Endothelial cell of umbilical vein (primary cell): ENCODE results near the gene BRD2. TPM values are rescaled to one million over a fixed set of nuclear protein-coding genes. Genes with fewer than 3 reads are reported as not detected.

Experiments used
- BruUV-seq: library from RNA; stranded (reverse); fragments of 400-500 nt; replicated peaks from 2 replicates; lab custom pipeline; 2021; lab: Mats Ljungman, UMichigan
- CTCF ChIA-PET: fragments of 300-600, 350-600 bp; sonication (Branson Sonifier 250); formaldehyde crosslinking; loops from one replicate; lab custom pipeline; 2021; ENCODE audit warnings: antibody characterized with exemption, inconsistent platforms; lab: Charles Lee
- POLR2A ChIA-PET: fragments of 300-600, 350-600 bp; sonication (Branson Sonifier 250); formaldehyde crosslinking; loops from one replicate; lab custom pipeline; 2021; ENCODE audit warnings: antibody characterized with exemption, inconsistent platforms; lab: Charles Lee
- DNase-seq: peaks from one replicate; pipeline ENCODE4 v3.0.0-alpha.2; 2011; ENCODE audit warnings: low read depth, low spot score
- FAIRE-seq: peaks from 2 replicates; lab custom pipeline; 2011; peaks lifted over from hg19 to GRCh38; lab: Jason Lieb, UNC
- H2AFZ ChIP-seq: 2 replicates; pipeline ENCODE4 v1.6.0; 2012; ENCODE audit warnings: low read depth, low read length, control low read depth, inconsistent platforms
- H3K27ac ChIP-seq: 2 replicates; pipeline ENCODE4 v1.5.1; 2011; ENCODE audit warnings: low read depth, mild to moderate bottlenecking, control low read depth, low read length, moderate library complexity; ENCODE audit not compliant: insufficient read depth
- H3K27me3 ChIP-seq, 2 experiments: 2 replicates each; pipeline versions ENCODE4 v1.6.0 to v1.6.1; 2011; ENCODE audit warnings: low read length in 2 of 2, mixed read lengths in 1 of 2; ENCODE audit not compliant: control insufficient read depth in 2 of 2, insufficient read depth in 2 of 2
- H3K36me3 ChIP-seq, 2 experiments: 2 replicates in 1 of 2; 3 replicates in 1 of 2; pipeline ENCODE4 v1.5.1; 2011; ENCODE audit warnings: low read length in 2 of 2, mild to moderate bottlenecking in 1 of 2, moderate library complexity in 1 of 2; ENCODE audit not compliant: control insufficient read depth in 2 of 2, insufficient read depth in 2 of 2; ENCODE audit errors: extremely low read depth in 1 of 2
- H3K4me1 ChIP-seq: 3 replicates; pipeline ENCODE4 v1.5.1; 2011; ENCODE audit warnings: mild to moderate bottlenecking, low read length; ENCODE audit not compliant: control insufficient read depth, insufficient read depth; ENCODE audit errors: extremely low read depth
- H3K4me2 ChIP-seq: 2 replicates; pipeline ENCODE4 v1.6.1; 2011; ENCODE audit warnings: low read length, control low read depth, mixed read lengths; ENCODE audit not compliant: insufficient read depth
- H3K4me3 ChIP-seq, 3 experiments: fragments of 200-600 bp in 1 of 3; sonication (generic), shearing (Covaris generic) in 1 of 3; replicated peaks in 1 of 3; 2 replicates each; pipeline ENCODE4 v1.5.1; 2011 to 2016; ENCODE audit warnings: control low read depth in 3 of 3, low read length in 3 of 3, mild to moderate bottlenecking in 2 of 3, inconsistent platforms in 1 of 3, low read depth in 1 of 3, moderate library complexity in 1 of 3; ENCODE audit not compliant: insufficient read depth in 1 of 3
- H3K79me2 ChIP-seq: 2 replicates; pipeline ENCODE4 v1.6.0; 2012; ENCODE audit warnings: low read length, inconsistent platforms; ENCODE audit not compliant: control insufficient read depth, insufficient read depth
- H3K9ac ChIP-seq: replicated peaks from 2 replicates; pipeline ENCODE3; 2011; ENCODE audit warnings: low read length, control low read depth; ENCODE audit not compliant: insufficient read depth; ENCODE audit errors: extremely low read depth
- H3K9me1 ChIP-seq: replicated peaks from 3 replicates; pipeline ENCODE4 v1.6.0; 2011; ENCODE audit warnings: mild to moderate bottlenecking, low read length; ENCODE audit not compliant: control insufficient read depth, insufficient read depth; ENCODE audit errors: extremely low read depth
- H3K9me3 ChIP-seq: replicated peaks from 2 replicates; pipeline ENCODE4 v1.5.1; 2012; ENCODE audit warnings: low read length, inconsistent platforms; ENCODE audit not compliant: control insufficient read depth, insufficient read depth
- H4K20me1 ChIP-seq: replicated peaks from 2 replicates; pipeline ENCODE3; 2011; ENCODE audit warnings: mild to moderate bottlenecking, low read length; ENCODE audit not compliant: control insufficient read depth, insufficient read depth; ENCODE audit errors: extremely low read depth
- CTCF ChIP-seq, 2 donors: IDR thresholded peaks; 1 replicate in 1 of 2; 2 replicates in 1 of 2; pipeline ENCODE4 v1.5.1; 2011; ENCODE audit warnings: low read length in 2 of 2, mild to moderate bottlenecking in 2 of 2, moderate library complexity in 2 of 2, control low read depth in 1 of 2, inconsistent platforms in 1 of 2, low read depth in 1 of 2; ENCODE audit not compliant: insufficient read depth in 1 of 2; ENCODE audit errors: extremely low read depth in 1 of 2
- EZH2 ChIP-seq: IDR thresholded peaks from 2 replicates; pipeline ENCODE4 v1.6.1; 2012; ENCODE audit warnings: borderline replicate concordance, low read depth, mild to moderate bottlenecking, moderate library complexity, low read length, inconsistent platforms; ENCODE audit not compliant: severe bottlenecking
- FOS ChIP-seq: IDR thresholded peaks from 2 replicates; pipeline ENCODE4 v1.6.1; 2011; ENCODE audit warnings: mild to moderate bottlenecking, low read length, moderate library complexity, borderline replicate concordance; ENCODE audit not compliant: insufficient read depth
- MAX ChIP-seq: IDR thresholded peaks from 2 replicates; pipeline ENCODE4 v1.6.1; 2011; ENCODE audit not compliant: insufficient read depth, insufficient read length
- MYC ChIP-seq: IDR thresholded peaks from one replicate; pipeline ENCODE4 v1.6.1; 2011; ENCODE audit warnings: mild to moderate bottlenecking, low read depth, low read length
- POLR2A ChIP-seq: IDR thresholded peaks from 2 replicates; pipeline ENCODE4 v1.6.1; 2012; ENCODE audit warnings: low read depth, mild to moderate bottlenecking, control low read depth, low read length
- POLR2AphosphoS5 ChIP-seq: IDR thresholded peaks from 2 replicates; pipeline ENCODE4 v1.6.1; 2012; ENCODE audit warnings: low read depth, mild to moderate bottlenecking, control low read depth, low read length, moderate library complexity; ENCODE audit not compliant: insufficient read depth
- dilution Hi-C: fragments of 300-500 bp; cut with MboI; formaldehyde crosslinking; loops from one replicate; pipeline ENCODE4 v1.15.0; 2019; ENCODE audit warnings: low sequenced_read_pairs; ENCODE audit not compliant: extremely low pct_ligation_motif_present
- intact Hi-C: fragments of 100-400 bp; cut with micrococcal nuclease; formaldehyde crosslinking; loops from one replicate; pipeline ENCODE4 v1.10.0; 2022
- polyA plus RNA-seq, 4 experiments: library from polyadenylated mRNA; depleted of rRNA in 3 of 4; stranded (reverse) in 3 of 4; unstranded in 1 of 4; fragments of >200 nt; gene quantifications; 2 replicates each; pipeline versions ENCODE4 v1.2.1 to v1.2.3, GENCODE V29; 2011 to 2012; ENCODE audit warnings: missing spikeins in 1 of 4
- total RNA-seq: library from RNA; stranded (reverse); gene quantifications from 2 replicates; pipeline ENCODE4 v1.2.3, GENCODE V29; 2021

BRD2 gene
- total and polyA plus RNA-seq, 2 donors (not counting 3 experiments of a cell fraction or from before 2014, with no cell fraction given): 131 to 197 TPM

GRCh38 chr6:32932132-32932868 lies 36.1 kb upstream of the BRD2 start:
- CTCF ChIA-PET: interaction anchor here (0.6 to 8.5 kb wide), 18 partner anchors 11 to 99 kb away, joined by 3 to 580 read pairs (median 8); partner anchors contain the start of genes BRD2, HLA-DOA and TAP2

More at GRCh38 chr6:32932132-32932868, 36.1 kb upstream of the BRD2 start:
- no peak overlapping the region for H3K27ac ChIP-seq
- peaks cover 34 to 61% of the 10 kb centered on the region in 2 experiments for H3K27me3 ChIP-seq
- TF ChIP-seq MAX: no peak
- no peak for TF ChIP-seq MYC
- no peak for TF ChIP-seq EZH2
- no peak for TF ChIP-seq FOS
- TF ChIP-seq CTCF (IDR thresholded peaks at IDR 0.05; ENCODE audit: extremely low read depth in 1 of 2, insufficient read depth in 1 of 2, low read depth in 1 of 2, low read length in 2 of 2): no peak
- TF ChIP-seq POLR2A: no peak
- no peak for TF ChIP-seq POLR2AphosphoS5
- DNase-seq (no peak), FAIRE-seq (no peak)
- H3K4me1 ChIP-seq: no peaks in the 10 kb centered on the region
- no peaks in the 10 kb centered on the region for H3K9me1 ChIP-seq
- H3K4me2 ChIP-seq: no peak overlapping the region
- no peak overlapping the region for H3K9ac ChIP-seq
- H3K4me3 ChIP-seq: no peak overlapping the region
- no peaks in the 10 kb centered on the region for H4K20me1 ChIP-seq
- POLR2A ChIA-PET: interaction anchor here (0.9 kb wide), 1 partner anchor 94 kb away, joined by 3 read pairs; no protein-coding TSS in a partner anchor
- no peaks in the 10 kb centered on the region for H3K9me3 ChIP-seq
- dilution Hi-C loops (no loop called here), intact Hi-C loops (loop anchor here (2.0 to 5.0 kb wide), 2 partner anchors 43 to 45 kb away; no protein-coding TSS in a partner anchor)
- H3K36me3 ChIP-seq: no peaks in the 10 kb centered on the region
- BruUV-seq: no TSS peak
- H2AFZ ChIP-seq: no peak overlapping the region
- H3K79me2 ChIP-seq: no peaks in the 10 kb centered on the region
